Mammary epithelial cell (primary cell): ENCODE results near the gene GPER1.

ENCODE experiments used
- CTCF ChIP-seq, 2 donors: IDR thresholded peaks in 1 of 2; conservative IDR thresholded peaks in 1 of 2; 2 replicates each; pipeline ENCODE4 v1.5.1; 2011 to 2012; ENCODE audit warnings: inconsistent platforms in 2 of 2, low read length in 2 of 2, mild to moderate bottlenecking in 2 of 2, control low read depth in 1 of 2, low read depth in 1 of 2; ENCODE audit not compliant: insufficient read depth in 1 of 2; ENCODE audit errors: extremely low read depth in 1 of 2
- EZH2 ChIP-seq: IDR thresholded peaks from 2 replicates; pipeline ENCODE4 v1.6.1; 2012; ENCODE audit warnings: low read length, inconsistent platforms, borderline replicate concordance

- no peak for TF ChIP-seq CTCF (conservative IDR thresholded peaks at IDR 0.05 in 1 of 2, IDR thresholded peaks at IDR 0.05 in 1 of 2; ENCODE audit: extremely low read depth in 1 of 2, insufficient read depth in 1 of 2, low read depth in 1 of 2, low read length in 2 of 2)
- no peak for TF ChIP-seq EZH2
Observed at GRCh38 chr7:1125603-1125969, 37.7 kb downstream of the GPER1 start.
